Keratinocyte (primary cell): Measurements from ENCODE around the gene DPCD. TPM values are rescaled to one million over a fixed set of nuclear protein-coding genes. Genes with fewer than 3 reads are reported as not detected.

Experiments
- DNase-seq: peaks from one replicate; pipeline ENCODE4 v3.0.0-alpha.2; 2011; ENCODE audit warnings: low read depth, missing footprints, low spot score
- FAIRE-seq: peaks from 2 replicates; lab custom pipeline; 2011; peaks lifted over from hg19 to GRCh38; lab: Jason Lieb, UNC
- H2AFZ ChIP-seq: 2 replicates; pipeline ENCODE4 v1.6.0; 2012; ENCODE audit warnings: low read length, control low read depth, inconsistent platforms; ENCODE audit not compliant: control insufficient read depth
- H3K27ac ChIP-seq: 2 replicates; pipeline ENCODE4 v1.5.1; 2011; ENCODE audit warnings: low read length; ENCODE audit not compliant: control insufficient read depth, insufficient read depth
- H3K27me3 ChIP-seq: 3 replicates; pipeline ENCODE4 v1.6.0; 2011; ENCODE audit warnings: low read length; ENCODE audit not compliant: control insufficient read depth, insufficient read depth; ENCODE audit errors: extremely low read depth
- H3K36me3 ChIP-seq, 2 experiments: 2 replicates in 1 of 2; 3 replicates in 1 of 2; pipeline ENCODE4 v1.5.1; 2011; ENCODE audit warnings: low read length in 2 of 2, mild to moderate bottlenecking in 1 of 2; ENCODE audit not compliant: control insufficient read depth in 2 of 2, insufficient read depth in 2 of 2; ENCODE audit errors: extremely low read depth in 1 of 2
- H3K4me1 ChIP-seq: 3 replicates; pipeline ENCODE4 v1.5.1; 2011; ENCODE audit warnings: low read length; ENCODE audit not compliant: control insufficient read depth, insufficient read depth; ENCODE audit errors: extremely low read depth
- H3K4me2 ChIP-seq: 3 replicates; pipeline ENCODE4 v1.6.0; 2011; ENCODE audit warnings: low read depth, low read length; ENCODE audit not compliant: control insufficient read depth, insufficient read depth; ENCODE audit errors: extremely low read depth
- H3K4me3 ChIP-seq, 3 experiments: fragments of 200-600 bp in 1 of 3; sonication (generic) in 1 of 3; 2 replicates in 2 of 3; 3 replicates in 1 of 3; pipeline ENCODE4 v1.5.1; 2011 to 2016; ENCODE audit warnings: low read length in 3 of 3, mild to moderate bottlenecking in 3 of 3, control low read depth in 2 of 3, inconsistent platforms in 1 of 3, low read depth in 1 of 3, mixed read lengths in 1 of 3, mixed run types in 1 of 3, moderate library complexity in 1 of 3; ENCODE audit not compliant: control insufficient read depth in 2 of 3, insufficient read depth in 2 of 3; ENCODE audit errors: extremely low read depth in 1 of 3
- H3K79me2 ChIP-seq: 2 replicates; pipeline ENCODE4 v1.6.0; 2012; ENCODE audit warnings: low read length; ENCODE audit not compliant: control insufficient read depth, insufficient read depth
- H3K9ac ChIP-seq: 3 replicates; pipeline ENCODE4 v1.6.0; 2011; ENCODE audit warnings: low read length; ENCODE audit not compliant: control insufficient read depth, insufficient read depth; ENCODE audit errors: extremely low read depth
- H3K9me1 ChIP-seq: 3 replicates; pipeline ENCODE4 v1.6.0; 2011; ENCODE audit warnings: low read length; ENCODE audit not compliant: control insufficient read depth, insufficient read depth; ENCODE audit errors: extremely low read depth
- H3K9me3 ChIP-seq: 2 replicates; pipeline ENCODE4 v1.5.1; 2012; ENCODE audit warnings: low read depth, low read length; ENCODE audit not compliant: control insufficient read depth
- H4K20me1 ChIP-seq: 3 replicates; pipeline ENCODE4 v1.6.0; 2011; ENCODE audit warnings: low read length; ENCODE audit not compliant: control insufficient read depth, insufficient read depth; ENCODE audit errors: extremely low read depth
- EZH2 ChIP-seq: IDR thresholded peaks from one replicate; pipeline ENCODE4 v1.6.1; 2012; ENCODE audit warnings: inconsistent platforms, mild to moderate bottlenecking, low read length, moderate library complexity
- dilution Hi-C: fragments of 300-500 bp; cut with MboI; formaldehyde crosslinking; loops from one replicate; pipeline ENCODE4 v1.7.0; 2020; ENCODE audit warnings: low sequenced_read_pairs; ENCODE audit not compliant: extremely low pct_ligation_motif_present
- polyA plus RNA-seq, 5 experiments: library from polyadenylated mRNA; depleted of rRNA in 3 of 5; stranded (reverse) in 3 of 5; stranded (forward) in 1 of 5; unstranded in 1 of 5; fragments of >200 nt; gene quantifications; 1 replicate in 1 of 5; 2 replicates in 3 of 5; 3 replicates in 1 of 5; pipeline versions ENCODE4 v1.2.1 to v1.2.3, GENCODE V29; 2011 to 2012; ENCODE audit warnings: missing spikeins in 2 of 5, low read depth in 1 of 5, low replicate concordance in 1 of 5
- TF ChIP-seq, protein P1 (sequence below), 3 experiments: IDR thresholded peaks in 1 of 3; conservative IDR thresholded peaks in 1 of 3; optimal IDR thresholded peaks in 1 of 3; 2 replicates in 2 of 3; 3 replicates in 1 of 3; pipeline versions ENCODE3 to v1.5.1; 2011; ENCODE audit warnings: low read length in 3 of 3, mild to moderate bottlenecking in 3 of 3, moderate library complexity in 2 of 3, control low read depth in 1 of 3, inconsistent platforms in 1 of 3; ENCODE audit not compliant: insufficient read depth in 2 of 3; ENCODE audit errors: extremely low read depth in 1 of 3

Gene DPCD
- polyA plus RNA-seq, 1 donor (not counting 4 experiments of a cell fraction or from before 2014, with no cell fraction given), result 58.1 TPM

DNA sequence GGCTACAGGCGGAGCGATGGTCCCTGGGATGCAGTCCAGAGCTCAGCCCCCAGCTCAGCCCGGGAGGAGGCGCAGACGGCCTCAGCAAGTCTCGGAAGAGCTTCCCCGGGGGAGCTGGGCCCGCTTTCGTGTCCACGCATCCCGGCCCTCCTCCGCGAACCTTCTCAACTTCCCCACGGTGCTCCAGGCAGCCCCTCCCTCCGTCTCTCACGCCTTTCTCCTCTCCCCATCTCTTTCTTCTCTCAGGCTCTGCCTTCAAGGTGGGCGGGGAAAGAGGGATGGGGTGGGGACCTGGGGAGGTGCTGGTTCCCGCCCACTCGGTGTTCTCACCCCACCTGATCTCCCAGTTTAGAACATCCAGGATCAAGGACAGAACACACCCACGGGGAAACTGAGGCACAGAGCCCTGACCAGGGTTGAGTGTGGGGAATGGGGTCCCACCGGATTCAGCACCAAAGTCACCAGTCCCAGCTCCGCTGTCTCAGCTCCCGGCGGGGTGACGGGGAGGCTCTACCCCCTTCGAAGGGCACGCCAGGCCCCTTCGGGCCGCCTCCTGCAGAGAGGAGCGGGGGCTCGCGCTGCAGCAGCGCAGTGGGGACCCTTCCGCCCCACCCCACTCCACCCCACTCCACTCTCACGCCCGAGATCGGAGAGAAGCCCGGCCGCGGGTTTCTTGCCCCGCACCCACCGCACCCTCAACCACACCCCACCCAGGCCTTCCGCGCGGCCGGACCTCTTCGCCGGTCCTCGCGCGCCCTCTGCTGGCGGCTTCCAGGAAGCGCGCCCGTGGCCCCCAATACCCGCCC, 18.3 kb upstream of the DPCD start:
- Histone ChIP-seq H3K9me3 (no peaks in the 10 kb centered on the region), H3K4me1 (peaks cover 11% of the 10 kb centered on the region), H3K9ac (peak overlapping the region; percentile 72), H2AFZ (peak overlapping the region; percentile 96), H3K4me3 (peak overlapping the region; percentile 57 to 81 (median 80)), H3K9me1 (no peaks in the 10 kb centered on the region), H3K4me2 (peak overlapping the region; percentile 100), H3K27ac (peak overlapping the region; percentile 43), H3K79me2 (no peaks in the 10 kb centered on the region), H3K36me3 (no peaks in the 10 kb centered on the region), H3K27me3 (peaks cover 53% of the 10 kb centered on the region), H4K20me1 (no peaks in the 10 kb centered on the region)
- FAIRE-seq, result peak; percentile 58
- DNase-seq, result no peak
- dilution Hi-C loops, result no loop called here
- no peak for TF ChIP-seq EZH2
- TF ChIP-seq, protein P1, sequence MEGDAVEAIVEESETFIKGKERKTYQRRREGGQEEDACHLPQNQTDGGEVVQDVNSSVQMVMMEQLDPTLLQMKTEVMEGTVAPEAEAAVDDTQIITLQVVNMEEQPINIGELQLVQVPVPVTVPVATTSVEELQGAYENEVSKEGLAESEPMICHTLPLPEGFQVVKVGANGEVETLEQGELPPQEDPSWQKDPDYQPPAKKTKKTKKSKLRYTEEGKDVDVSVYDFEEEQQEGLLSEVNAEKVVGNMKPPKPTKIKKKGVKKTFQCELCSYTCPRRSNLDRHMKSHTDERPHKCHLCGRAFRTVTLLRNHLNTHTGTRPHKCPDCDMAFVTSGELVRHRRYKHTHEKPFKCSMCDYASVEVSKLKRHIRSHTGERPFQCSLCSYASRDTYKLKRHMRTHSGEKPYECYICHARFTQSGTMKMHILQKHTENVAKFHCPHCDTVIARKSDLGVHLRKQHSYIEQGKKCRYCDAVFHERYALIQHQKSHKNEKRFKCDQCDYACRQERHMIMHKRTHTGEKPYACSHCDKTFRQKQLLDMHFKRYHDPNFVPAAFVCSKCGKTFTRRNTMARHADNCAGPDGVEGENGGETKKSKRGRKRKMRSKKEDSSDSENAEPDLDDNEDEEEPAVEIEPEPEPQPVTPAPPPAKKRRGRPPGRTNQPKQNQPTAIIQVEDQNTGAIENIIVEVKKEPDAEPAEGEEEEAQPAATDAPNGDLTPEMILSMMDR (optimal IDR thresholded peaks at IDR 0.05 in 1 of 3, IDR thresholded peaks at IDR 0.05 in 1 of 3, conservative IDR thresholded peaks at IDR 0.05 in 1 of 3; ENCODE audit: extremely low read depth in 1 of 3, insufficient read depth in 2 of 3, low read length in 3 of 3), result peak in 2 of 3 experiments; percentile 81 to 88

DNA sequence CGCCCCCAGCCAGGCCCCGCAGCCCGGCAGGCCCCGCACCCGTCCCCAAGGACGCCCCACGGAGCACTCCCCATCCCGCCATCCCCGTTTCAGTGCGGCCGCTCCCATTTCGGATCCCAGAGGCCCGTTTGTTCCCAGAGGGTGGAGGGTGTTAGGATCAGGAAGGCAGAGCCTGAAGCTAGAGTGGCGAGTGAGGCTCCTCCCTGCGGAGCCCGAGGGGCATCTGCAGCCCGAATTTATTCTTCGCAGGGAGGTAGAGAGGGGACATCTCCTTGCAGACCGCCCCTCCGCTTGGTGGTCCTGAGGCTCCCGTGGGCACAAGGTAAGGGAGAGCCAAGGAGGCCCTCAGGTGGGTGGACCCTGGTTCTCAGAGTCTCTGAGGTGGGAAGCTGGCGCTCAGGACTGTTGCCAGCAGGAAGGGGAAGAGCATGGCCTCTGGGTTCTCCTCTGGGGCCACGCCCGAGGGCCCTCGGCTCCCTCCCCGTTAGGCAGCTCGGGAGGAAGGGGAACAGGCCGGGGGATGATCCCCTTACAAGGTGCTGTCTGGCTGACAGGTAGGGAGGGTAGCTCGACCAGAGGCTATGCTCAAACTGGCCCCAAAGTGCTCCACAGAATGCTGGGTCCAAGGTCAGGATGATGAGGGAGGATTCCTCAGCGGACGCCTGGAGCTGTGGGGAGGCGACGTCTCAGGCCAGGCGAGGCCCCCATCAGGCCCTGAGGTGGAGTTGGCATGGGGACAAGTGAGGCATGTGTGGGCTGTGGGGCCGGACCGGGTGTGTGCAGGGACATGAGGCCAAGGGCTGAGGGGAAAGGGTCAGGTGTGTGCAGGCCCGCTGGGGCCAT, 17.5 kb upstream of the DPCD start:
- Histone ChIP-seq H3K4me2 (peak overlapping the region; percentile 100), H3K9ac (peak overlapping the region; percentile 62), H3K9me3 (no peaks in the 10 kb centered on the region), H2AFZ (peak overlapping the region; percentile 92), H3K27me3 (peaks cover 45% of the 10 kb centered on the region), H3K9me1 (no peaks in the 10 kb centered on the region), H3K36me3 (no peaks in the 10 kb centered on the region), H3K27ac (no peak overlapping the region), H3K79me2 (no peaks in the 10 kb centered on the region), H4K20me1 (no peaks in the 10 kb centered on the region), H3K4me3 (peak overlapping the region; percentile 57 to 80 (median 59)), H3K4me1 (peaks cover 11% of the 10 kb centered on the region)
- FAIRE-seq (peak; percentile 17), DNase-seq (no peak)
- dilution Hi-C loops, result no loop called here
- TF ChIP-seq, protein P1 (optimal IDR thresholded peaks at IDR 0.05 in 1 of 3, IDR thresholded peaks at IDR 0.05 in 1 of 3, conservative IDR thresholded peaks at IDR 0.05 in 1 of 3; ENCODE audit: extremely low read depth in 1 of 3, insufficient read depth in 2 of 3, low read length in 3 of 3), result no peak
- TF ChIP-seq EZH2, result no peak
